GM18505 (cell line): Measurements from ENCODE around the gene PSMA2.

Experiments used
- ATAC-seq: cut with Tn5 transposase; IDR thresholded peaks from one replicate; pipeline ENCODE4 v1.9.1; 2021; ENCODE audit not compliant: unreplicated experiment
- POLR2A ChIP-seq: IDR thresholded peaks from 4 replicates; pipeline ENCODE4 v1.6.1; 2011; ENCODE audit warnings: borderline replicate concordance; ENCODE audit not compliant: insufficient read depth, insufficient read length; ENCODE audit errors: extremely low read depth

The PSMA2 gene

DNA sequence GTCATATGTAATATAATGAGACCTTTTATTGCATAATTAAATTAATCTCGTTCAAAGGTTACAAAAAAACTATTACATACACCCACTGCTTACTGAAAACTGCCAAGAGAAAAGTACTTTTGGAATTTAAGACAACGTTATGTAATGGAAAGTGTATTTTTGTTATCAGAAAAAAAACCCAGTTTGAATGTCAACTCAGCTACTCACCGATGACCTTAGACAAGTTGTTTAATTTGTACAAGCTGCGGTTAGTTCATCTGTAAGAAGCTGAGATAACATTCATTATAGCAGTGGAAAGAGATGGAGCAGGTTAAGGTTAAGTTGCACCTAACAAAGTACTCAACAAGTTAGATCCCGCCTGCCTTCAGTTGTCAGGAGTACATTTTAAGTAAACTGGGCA is 1.1 kb downstream of the PSMA2 start:
- TF ChIP-seq POLR2A: no peak
- ATAC-seq: no peak

DNA sequence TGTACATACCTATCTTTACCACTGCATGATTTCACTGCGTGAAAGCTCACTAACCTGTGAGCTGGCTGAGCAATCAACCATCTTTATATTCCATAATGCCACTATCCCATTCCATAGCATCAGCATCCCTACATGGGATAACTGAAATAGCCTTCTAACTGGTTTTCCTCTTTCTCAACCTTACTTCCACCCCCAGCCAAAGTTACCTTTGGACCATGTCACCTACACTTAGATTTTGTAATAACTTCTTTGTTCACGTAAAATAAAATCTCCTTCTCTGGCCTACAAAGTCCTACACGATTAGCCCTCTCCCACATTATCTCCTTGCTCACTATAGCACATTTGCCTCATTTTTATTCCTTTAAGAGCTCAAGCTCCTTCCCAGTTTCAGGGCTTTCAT is 2.5 kb downstream of the PSMA2 start:
- ATAC-seq: no peak
- no peak for TF ChIP-seq POLR2A

DNA sequence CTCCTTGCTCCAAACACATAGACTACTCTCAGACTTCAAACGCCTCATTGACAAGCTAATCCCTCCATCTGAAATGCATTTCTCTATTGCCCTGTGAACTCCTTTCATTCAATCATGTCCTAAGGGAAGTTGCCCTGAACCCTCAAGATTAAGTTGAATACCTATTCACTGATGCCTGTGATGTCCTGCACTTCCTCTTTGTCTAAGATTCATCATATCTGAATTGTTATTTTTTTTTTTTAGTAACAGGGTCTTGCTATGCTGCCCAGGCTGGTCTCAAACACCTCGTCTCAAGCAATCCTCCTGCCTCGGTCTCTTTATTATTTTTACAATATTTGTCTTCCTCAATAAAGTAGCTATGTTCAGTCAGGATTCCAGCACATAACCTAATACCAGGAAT is 3.2 kb downstream of the PSMA2 start:
- no peak for TF ChIP-seq POLR2A
- ATAC-seq: no peak

DNA sequence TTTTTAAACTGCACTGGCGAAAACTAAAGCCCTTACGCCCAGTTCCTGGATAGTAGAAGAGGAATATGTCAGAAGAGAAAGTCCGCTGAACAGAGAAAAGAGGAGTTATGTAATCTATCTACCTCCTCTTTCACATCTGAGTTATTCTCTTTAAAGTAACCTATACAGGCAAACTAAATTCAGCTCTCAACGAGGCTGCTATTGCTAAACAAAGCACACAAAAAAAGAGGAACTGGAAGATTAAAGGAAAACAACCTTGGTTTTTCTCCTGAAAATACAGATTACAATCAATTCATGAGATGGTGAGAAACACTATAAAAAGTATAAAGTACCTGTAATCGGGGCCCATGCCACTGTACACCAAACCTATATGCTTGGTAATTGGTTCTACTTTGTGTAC is 5.8 kb downstream of the PSMA2 start:
- no peak for TF ChIP-seq POLR2A
- ATAC-seq: no peak

DNA sequence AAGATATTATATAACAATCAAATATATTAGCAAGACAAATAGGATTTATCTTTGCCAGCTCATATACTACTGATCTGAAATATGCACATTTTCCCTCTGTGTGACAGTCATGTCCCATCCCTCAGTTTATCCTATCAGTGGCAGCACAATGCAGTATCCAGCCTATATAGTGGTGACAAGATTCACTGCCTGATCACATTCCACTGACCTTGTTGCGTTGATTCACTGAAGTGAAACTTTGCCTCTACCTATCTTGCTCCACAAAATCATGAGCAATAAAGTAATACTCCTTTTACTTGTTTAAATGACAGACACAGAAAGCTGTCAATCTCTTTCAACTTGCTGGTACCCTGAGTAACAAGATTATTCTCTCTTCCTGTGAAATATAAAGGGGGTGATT is 6.3 kb downstream of the PSMA2 start:
- no peak for TF ChIP-seq POLR2A
- no peak for ATAC-seq

DNA sequence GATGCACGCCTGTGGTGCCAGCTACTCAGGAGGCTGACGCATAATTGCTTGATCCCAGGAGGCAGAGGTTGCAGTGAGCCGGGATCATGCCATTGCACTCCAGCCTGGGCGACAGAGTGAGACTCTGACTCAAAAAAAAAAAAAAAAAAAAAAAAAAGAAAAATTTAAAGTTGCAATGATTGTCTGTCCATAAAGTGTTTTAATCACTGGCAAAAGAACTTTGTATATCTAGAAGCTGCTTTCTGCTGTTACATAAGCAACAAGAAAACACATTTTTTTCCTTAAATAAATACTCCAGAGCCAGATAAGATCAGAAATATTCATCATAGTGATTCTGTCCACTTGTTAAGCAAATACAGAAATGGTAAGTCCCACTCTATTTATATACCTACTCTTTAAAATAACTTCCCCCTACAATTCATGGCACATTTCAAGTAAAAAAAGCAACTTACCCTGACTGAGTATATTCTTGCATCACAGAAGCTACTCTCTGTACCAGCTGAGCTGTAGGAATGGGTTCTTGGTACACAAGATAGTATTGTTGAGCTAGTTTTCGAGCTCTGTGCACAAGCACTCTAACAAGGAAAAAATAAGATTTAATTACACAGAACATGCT is 7.6 kb downstream of the PSMA2 start:
- no peak for ATAC-seq
- TF ChIP-seq POLR2A: no peak

DNA sequence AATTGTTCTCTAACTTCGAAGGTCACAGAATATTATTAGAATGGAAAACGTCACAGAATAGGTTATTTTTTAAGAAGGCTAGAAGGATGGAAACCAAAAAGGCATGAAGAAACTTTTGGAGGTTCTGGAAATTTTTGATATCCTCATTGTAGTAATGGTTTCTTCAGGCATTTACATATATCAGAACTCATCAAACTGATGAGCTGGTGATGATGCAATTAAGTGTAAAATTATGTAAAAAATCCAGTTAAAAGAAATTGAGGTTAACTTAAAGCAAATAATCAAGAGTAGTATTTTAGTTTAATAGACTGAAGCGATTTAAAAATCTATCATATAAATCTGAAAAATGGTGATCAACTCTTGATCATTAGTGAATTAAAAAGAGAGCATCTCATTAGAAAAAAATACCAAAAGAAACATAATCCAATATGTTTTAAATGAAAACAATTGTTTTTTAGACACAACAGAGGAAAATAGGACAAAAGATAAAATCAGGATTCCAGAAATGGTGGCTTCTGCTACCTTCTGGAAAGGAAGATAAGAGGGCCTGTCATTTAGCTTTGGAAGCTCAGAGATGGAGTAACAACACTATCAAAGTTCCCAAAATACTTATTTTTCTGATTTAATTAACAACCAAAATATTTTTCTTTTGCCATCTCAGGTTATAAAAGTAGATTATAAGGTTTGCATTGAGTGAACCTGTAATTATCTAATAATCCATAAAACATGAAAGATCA is 9.8 kb downstream of the PSMA2 start:
- TF ChIP-seq POLR2A: no peak
- no peak for ATAC-seq

DNA sequence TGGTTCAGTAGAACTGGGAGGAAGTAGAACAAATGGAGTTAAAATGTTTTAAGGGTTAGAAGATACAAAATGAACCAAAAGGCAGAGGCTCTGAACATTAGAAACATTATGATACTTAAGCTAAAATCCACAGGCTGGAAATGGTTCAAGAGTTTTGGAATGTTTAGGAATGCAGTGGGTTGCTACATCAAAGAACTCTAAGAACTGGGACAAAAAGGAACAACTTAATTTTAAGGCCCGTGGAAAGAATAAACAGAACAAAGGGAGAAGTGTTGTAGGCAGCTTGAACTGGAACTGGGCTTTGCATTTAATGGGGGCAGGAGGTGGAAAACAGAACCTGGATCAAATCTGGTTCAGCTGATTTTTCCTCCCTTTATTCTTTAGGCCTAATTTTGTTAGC is 16.6 kb downstream of the PSMA2 start:
- TF ChIP-seq POLR2A: no peak

DNA sequence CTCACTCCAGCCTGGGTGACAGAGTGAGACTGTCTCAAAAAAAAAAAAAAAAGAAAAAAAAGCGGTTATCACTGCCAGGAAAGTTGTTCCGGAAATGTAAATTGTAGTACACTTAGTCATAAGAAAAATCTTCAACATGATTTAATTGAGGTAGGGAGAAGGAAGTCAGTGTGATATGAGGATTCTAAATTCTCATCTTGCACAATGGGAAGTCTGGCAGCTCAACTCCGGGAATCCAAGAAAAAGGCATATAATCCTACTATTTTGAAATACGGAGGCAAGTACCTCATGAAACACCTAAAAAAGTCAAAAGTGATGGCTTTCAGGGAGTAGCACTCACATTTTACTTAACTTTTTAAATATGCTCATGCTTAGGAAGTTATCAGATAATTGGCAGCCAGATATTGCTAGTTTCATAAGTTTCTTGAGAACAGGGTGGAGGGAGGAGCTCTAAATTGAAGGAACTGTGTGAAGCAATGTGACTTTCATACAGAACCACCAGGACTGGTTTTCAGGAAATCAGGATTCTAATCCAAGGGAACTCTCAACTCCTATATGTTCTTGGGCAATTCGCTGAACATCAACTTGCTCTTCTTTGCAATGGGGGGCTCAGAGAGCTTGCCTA is 17.4 kb downstream of the PSMA2 start:
- TF ChIP-seq POLR2A: no peak
- ATAC-seq: no peak

More for the DNA sequence above, 16.6 kb downstream of the PSMA2 start:
- ATAC-seq: no peak

DNA sequence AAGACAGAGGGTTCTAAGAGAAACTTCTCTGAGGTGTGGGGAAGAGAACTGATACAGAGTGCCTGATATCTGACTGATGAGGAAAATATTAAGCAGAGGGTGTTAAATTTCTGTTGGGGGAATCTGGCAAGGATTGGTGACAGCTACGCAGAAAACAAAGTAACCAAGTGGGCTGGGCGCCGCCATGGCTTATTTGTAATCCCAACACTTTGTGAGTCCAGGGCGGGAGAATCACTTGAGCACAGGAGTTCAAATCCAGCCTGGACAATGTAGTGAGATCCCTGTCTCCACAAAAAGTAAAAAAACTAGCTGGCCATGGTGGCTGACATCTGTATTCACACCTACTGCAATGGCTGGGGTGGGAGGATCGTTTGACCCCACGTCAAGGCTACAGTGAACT is 18.0 kb downstream of the PSMA2 start:
- no peak for TF ChIP-seq POLR2A
- no peak for ATAC-seq

DNA sequence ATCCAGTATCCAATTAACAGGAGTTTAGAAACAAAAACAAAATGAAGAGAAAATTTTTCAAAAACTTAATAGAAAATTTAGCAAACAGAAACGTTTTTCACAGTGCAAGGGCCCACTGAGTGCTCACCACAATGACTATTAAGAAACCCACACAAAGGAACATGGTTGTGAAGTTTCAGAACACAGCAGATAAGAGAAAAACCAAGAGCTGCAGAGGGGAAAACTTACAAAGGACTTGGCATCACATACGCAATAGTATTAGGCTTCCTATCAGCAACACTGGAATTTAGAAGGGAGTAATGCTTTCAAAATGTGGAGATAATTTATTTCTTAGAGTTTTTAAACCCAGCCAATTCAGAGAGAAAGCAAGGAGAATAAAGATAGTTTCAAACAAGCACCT is 18.4 kb downstream of the PSMA2 start:
- TF ChIP-seq POLR2A: no peak

DNA sequence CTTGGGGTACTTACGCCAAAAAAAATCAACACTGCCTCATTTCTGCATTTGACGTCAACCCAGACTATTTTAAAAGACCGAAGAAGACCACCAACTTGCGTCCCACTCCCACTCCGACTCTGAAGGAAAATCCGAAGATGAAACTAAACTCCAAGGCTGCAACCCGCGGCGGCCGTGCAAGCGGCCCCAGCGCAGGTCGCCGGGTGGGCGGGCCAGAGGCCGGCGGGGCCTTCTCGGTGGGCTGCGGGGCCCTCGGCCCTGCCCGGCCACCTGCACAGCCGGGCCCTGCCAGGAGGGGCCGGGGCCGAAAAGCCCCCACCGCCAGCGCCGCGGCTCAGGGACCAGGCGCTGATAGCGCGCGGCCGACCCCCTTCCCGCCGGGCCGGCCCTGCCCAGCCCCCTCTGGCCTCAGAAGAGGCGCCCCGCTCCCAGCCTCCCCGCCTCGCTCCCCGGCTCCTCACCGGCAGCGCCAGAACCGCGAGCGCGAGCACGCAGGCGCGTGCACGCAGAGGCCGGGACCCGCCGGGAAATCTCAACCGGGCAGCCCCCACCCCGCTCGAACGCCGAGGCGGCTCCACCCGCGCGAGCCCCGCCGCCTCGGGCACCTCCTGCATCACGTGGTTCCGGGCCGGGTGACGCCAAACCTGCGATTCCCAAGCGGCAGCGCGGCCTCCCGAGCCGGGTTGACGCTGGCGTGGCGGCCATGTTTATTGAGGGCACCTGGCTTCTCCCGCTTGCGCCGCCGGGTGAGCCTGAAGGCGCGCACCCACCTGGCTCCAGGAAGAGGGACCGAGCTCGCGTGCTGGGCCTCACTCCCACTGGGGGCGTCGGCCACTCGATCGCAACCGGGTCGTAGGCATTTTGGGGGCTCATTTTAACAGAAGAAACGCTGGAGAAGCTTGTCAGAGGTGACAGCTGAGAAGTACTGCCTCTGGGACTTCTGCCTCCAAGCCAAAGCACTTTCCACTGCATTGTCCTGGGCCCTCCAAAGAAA is 20.2 kb downstream of the PSMA2 start, which contains the start of gene C7orf25:
Gene C7orf25 (minus strand): TSS at position 617 of the 994 bp plus-strand sequence. CDS start 1,170 bp downstream, outside the sequence.
- TF ChIP-seq POLR2A: peak; percentile 65
- ATAC-seq: peak; percentile 90

More for the DNA sequence above, 18.4 kb downstream of the PSMA2 start:
- ATAC-seq: no peak

DNA sequence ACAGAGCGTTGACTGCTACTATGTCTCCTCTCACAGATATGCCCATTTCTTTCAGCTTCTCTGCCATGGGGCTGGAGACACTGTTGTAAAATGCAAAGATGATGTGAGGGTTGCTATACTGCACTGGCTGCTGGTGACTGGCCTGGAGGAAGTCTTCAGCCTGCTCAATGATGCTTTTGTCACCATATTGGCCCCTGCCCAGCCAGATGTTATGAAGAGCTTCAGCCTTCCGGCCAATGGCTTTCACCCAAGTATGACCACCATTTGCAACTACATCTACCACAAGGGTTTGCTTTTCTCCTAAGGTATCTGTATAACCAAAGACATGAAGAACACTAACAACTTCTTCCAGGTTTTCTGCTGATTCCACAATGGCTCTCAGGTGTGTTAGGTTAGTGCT is 21.7 kb downstream of the PSMA2 start:
- no peak for ATAC-seq
- TF ChIP-seq POLR2A: no peak

DNA sequence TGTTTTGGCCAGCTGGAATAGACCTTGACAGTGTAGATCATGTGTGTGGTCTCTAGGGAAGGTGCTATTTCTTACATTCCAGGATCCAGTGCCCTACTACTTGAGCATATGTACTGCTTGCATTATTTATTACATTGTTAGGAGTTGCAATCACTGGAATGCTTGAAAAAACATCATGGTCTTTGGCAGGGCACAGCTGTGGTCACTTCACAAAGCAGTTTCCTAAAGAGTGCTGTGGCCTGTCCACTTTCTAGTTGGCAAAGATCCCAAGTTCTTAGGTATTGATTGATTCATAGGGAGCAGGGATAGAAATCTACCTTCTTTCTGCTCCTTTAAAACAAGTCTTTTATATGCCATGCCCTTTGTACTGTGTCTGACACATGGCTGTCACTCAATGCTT is 24.7 kb downstream of the PSMA2 start:
- TF ChIP-seq POLR2A: no peak
- no peak for ATAC-seq

DNA sequence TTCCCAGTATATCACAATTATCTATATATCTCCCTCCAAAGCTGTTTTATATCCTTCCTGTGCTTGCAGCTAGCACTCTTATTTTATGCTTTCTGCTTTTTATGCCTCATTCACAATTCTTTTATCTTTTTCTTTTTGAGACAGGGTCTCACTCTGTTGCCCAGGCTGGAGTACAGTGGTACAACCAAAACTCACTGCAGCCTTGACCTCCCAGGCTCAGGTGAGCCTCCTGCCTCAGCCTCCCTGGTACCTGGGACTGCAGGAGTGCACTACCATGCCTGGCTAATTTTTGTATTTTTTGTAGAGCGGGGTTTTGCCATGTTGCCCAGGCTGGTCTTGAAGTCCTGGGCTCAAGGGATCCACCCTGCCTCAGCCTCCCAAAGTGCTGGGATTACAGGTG is 25.8 kb downstream of the PSMA2 start:
- TF ChIP-seq POLR2A: no peak
- ATAC-seq: no peak
